IPS-11a (cell line): ENCODE measurements around the gene MICAL3.

Experiments used
- H3K4me3 ChIP-seq: one replicate; pipeline ENCODE4 v1.5.1; 2013; ENCODE audit warnings: low read depth, low read length, control low read depth

The MICAL3 gene

DNA sequence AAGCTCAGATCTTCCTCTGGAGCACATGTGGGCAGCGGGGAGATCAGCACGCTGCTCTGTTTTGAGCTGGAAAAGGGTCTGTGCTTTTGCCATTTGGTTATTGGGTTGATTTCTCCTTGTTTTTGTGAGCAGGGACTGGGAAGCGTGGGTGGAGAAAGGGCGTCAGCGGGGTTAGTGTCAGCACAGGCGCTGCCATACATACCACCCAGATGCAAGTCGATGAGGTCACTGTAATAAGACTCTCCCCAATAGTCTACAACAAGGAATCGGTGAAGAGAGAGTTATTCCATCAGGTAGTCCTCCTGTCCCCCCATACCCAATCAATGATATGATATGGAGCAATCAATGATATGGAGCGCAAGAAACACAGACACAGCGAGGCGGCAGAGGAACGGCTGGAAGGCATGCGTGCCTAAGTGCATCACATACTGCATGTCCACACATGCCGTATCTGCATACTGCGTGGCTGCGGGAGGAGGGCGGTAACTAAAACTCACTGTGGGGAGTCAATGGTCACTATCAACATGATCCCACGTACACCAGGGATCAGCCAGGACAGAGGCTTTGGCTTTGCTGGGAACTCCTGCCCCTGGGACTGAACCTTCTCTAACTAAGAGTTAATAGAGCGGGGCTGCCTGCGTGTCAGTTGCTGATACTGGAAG, 220.6 kb downstream of the MICAL3 start:
- H3K4me3 ChIP-seq, result no peak overlapping the region

DNA sequence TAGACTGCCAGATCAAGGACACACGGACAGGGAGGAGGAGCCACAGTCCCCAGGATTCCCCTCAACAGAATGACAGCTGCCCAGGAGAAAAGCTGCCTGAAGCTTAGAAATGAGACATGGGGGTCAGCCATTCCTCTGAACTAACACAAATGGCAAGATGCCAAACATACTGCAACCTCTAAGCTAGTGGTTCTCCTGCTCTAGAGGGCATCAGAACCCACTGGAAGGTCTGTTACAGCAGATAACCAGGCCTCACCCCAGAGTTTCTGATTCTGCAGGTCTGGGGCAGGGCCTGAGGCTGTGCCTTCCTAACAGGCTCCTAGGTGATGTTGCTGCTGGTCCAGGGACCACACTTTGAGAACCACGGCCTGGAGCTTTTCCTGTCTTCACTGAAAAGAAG, 221.5 kb downstream of the MICAL3 start:
- H3K4me3 ChIP-seq, result no peak overlapping the region

DNA sequence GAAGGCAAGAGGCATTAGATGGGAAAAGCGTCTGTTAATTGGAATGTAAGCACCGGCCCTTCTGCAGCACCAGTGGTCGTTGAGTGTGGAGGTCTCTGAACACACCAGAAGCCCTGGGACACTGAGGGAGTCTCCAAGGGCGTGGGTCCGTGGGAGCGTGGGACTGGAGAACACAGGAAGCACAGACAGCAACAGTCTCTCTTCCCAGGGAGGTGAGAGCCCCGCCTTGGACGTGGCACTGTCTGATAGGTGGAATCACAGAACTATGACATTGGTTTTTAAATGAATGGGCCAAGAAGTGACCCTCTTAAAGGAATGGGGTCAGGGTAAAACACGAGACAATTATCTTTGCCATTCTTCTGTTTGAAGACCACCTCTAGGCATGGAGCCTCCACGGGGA, 221.9 kb downstream of the MICAL3 start:
- H3K4me3 ChIP-seq, result no peak overlapping the region

DNA sequence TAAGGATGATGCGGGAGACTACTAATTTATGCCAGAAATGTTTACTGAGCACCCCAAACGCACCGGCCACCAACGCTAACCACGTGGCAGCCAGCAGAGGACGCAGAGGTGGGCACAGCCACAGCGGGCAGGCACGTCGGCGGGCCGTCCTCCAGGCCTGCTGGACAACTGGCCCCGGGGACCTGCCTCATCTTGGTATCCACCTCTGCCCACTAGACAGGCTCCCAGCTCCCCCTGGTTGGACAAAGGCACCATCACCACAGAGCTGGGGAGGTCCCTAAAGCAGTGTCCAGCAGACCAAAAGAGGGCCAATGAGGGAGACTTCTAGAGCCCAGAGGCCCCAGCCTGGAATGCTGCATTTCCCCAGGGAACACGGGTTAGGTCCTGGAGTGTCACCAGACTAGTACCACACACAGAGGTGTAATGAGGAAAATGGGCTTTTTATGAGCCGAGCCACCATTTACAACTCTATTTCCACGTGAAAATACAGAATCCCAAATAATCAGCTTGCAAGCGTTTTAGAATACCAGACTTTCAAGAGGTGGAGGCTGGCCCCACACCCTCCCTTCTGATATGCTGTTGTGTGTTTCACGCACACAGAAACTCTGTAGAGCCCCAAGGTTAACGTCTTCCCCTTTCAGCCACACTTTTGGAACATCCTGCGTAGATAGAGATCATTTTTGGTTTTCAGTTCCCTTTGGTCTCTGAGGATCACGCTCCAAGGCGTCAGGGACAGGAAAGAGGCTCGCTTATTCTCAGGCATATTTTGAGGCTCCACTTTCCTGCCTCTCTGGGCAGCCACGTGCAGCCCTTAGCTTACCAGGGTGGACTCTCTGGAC, 226.4 kb downstream of the MICAL3 start:
- no peak overlapping the region for H3K4me3 ChIP-seq

DNA sequence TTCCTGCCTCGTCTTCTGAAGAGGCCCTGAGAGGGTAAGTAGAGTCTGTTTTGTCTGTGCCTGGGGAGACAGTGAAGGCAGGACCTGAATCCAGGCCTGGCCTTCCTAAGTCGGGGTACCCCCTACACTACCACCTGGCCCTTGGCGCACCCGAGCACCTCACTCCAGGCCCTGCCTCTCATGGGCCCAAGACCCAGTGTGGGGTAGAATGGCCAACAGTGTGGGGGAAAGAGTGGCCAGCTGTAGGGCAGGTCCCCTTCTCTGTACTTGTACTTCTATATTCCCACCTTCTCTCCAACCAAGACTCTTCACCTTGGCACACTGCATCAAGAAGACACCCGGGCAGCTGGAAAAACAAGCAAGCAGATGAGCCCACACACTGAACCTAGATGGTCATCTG, 227.7 kb downstream of the MICAL3 start:
- H3K4me3 ChIP-seq, result no peak overlapping the region

DNA sequence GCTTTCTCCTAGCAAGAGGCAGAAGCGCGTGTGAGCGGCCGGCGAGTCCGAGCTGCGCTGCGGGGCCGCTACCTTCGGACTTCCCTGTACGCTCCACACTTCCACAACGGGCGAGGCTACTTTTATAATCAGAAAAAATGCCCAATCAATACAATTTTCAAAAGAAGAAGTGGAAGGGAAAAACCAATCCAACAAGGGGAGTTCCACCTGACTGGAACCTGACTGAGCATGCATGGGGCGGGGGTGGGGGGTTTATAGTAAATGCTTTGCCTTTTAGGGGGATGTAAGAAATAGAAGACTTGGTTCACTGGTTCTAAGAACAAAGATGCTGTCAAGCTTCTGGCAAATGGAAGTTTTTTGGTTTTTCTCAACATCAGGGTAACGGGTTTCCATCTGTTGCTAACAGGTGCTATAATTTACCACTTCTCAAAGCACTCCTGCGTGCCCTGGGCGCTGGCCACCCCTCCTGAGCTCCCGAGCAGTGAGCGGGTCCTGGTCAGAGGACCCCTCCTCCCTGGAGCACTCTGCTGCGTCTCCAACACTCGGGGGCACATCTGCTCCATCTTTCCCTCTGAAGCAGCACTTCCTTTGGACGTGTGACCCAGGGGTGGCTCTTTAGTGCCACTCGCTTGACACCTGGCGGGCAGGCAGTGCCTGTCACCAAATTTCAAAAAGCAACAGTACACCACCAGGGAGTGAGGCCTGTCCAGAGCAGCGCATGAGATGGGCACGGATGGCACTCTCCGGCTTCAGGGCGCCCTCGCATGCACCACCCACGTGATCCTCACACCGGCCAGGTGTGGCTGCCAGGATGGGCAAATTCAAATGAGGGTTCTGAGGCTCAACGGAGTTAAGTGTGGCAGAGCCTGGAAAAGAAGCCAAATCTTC, 228.5 kb downstream of the MICAL3 start:
- H3K4me3 ChIP-seq, result no peak overlapping the region

DNA sequence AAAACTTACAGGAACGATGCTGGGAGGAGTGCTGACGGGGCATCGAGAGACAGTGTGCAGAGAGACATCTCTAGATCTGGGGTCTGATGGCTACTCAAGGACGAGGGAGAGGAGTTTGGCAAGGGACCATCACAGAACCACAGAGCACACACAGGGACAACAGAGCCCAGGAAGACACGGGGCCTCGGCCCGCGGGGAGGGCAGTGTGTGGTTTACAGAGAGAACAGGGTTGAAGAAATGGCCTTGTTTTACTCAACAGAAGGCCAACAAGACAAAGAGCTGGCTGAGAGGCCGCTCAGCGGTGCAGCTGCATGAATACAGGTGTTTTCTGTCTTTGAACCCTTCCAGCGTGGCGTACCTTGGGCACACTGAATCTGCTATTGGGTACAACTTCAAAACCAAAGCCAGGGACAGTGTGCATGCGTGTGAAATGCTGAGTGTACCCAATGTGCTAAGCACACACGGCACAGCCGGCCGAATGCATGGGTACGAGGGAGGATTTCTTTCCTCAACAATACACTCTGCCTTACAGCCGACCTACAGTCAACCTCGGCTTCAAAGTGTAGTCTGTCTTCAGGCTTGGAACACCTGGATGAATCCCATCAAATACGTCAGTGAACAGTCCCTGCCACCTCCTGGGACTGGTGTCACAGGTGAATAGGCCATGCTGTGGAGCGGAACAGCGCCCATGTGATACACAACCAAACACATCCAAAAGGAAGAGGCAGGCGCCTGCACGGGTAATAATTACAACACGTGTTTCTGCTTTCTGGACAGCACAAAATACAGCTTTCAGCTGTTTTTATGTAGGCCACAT, 229.4 kb downstream of the MICAL3 start:
- H3K4me3 ChIP-seq, result no peak overlapping the region

DNA sequence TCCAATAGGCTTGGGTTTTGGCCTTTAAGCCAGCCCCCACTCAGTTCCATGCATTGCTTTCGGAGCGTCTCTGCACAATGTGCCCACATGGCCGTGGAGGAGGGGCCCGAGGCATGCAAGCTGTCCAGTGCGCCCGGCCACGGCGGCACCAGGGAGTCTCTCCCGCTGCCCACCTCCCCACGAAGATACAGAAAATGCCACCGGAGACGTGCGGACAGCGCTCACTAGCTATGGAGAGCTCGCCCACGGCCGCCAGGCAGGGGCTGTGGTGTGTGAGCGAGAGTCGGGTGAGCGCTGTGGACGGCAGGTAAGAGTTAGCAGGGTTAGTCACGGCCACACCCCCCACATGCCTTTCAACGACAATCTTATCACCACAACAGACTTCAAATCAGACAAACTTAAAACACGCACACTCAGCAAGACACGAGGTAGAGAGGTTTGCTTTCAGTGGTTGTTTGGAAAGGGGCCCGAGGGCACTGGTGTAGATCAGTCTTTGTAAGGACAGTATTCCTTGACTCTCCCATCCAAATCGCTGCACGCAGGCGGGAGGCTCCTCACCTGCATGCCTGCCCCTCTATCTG, 231.4 kb downstream of the MICAL3 start:
- no peak overlapping the region for H3K4me3 ChIP-seq

DNA sequence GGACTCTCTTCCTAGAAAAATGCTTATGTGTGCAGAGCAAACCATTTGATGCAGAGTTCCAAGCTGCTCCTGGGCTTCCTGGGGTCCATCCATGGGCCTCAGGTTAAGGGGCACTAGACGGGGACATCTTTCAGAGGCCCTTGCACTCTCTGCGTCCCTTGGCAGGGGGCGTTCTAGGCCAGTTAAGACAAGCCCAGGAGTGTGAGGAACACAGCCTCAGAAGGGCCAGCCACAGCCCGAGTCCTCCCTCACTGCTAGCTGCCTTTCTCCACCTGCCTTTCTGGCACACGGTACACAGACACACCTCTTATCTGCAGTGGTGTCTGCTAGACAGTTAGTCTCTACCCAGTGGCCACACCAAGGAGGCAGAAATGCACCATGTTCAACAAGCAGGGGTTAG, 232.1 kb downstream of the MICAL3 start:
- no peak overlapping the region for H3K4me3 ChIP-seq

DNA sequence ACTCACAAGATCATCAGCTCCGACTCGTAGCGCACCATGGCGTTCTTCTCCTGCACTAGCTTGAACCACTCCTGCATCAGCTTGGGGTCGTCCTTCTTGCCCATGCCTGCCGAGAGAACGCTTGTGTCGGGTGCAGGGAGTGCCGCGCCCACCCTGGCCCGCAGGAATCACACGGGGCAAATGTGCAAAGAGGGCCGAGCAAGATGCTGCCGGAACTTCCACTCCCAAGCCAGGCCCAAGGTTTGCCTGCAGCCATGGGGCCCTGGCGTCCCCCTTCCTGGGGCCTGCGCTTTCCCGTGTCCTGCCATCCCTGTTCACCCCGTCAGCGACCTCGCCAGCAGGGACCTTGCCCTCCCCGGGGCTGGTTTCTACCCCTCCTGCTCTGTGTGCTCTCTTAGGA, 233.2 kb downstream of the MICAL3 start:
- no peak overlapping the region for H3K4me3 ChIP-seq

DNA sequence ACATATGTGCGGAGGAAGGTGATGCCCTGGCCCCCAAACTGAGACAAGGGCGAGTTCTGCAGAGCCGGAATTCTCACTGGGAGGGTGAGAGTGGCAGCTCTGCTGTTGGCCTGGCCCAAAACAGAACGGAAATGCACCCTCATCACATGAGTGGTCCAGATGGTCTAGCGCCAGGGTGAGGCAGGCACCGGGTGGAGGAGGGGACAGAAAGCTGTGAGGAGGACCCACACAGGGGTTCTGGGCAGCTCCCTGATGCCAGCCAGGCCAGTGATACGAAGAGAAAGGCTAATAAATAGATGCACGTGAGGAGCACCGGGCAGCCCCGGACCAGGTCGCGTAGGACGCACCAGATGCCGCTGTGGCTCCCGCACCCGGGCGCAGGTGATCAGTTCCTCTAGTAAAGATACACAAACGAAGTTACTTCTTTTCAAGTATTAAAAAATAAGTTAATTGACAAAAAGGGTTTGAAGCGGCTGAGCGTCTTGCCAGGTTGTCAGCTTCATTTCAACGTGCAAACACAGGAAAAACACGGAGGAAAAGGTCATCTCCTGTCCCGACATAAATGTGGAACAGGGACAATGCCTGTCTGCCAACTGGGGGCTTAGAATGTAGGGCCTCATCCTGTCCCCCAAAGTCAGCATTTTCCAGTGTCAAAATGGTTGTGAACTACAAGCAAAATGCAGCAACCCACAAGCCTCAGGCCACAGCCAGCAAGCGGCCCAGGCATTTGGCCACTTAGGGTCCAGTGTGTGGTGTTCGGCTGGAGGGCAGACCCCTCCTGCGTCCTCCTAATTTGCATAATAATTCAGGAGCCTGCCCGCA, 234.8 kb downstream of the MICAL3 start:
- H3K4me3 ChIP-seq, result no peak overlapping the region

DNA sequence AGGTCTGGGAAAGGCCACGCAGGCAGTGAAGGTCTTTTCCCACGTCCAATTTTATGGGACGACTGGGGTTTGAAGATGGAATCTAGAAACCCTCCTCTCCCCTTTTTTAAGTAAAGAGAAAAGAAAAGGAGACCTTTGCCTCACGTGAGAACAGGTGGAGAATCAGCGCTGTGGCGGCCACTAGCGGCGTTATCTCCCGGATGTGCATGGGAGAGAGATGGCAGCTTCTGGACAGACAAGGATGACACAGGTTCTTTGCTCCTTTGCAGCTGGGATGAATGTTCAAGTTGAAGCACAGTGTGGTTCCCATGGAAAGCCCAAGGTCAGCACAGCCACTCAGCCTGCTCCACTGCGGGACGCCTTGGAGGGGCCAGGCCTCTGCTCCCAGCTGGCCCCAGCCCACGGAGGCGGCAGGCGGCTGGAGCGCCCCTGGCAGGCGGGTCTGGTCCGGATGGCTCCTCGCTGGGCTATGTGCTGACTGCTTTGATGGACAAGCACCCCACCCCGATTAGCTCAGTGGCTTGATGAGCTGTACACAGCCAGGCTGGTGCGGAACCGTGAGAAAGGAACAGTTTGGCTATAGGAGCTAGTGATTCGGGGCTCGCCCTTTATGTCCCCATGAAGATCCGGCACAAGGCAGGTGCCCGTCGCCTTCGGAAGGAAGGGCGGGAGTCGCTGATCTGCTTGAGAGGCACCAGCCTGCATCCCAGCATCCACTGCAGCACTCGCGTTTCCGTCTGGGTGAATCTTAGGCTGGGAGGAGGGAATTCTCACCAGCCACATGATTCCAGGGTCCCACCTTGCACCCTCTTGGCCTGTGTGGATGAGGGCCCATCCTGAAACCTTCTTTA, 235.6 kb downstream of the MICAL3 start:
- H3K4me3 ChIP-seq, result no peak overlapping the region

DNA sequence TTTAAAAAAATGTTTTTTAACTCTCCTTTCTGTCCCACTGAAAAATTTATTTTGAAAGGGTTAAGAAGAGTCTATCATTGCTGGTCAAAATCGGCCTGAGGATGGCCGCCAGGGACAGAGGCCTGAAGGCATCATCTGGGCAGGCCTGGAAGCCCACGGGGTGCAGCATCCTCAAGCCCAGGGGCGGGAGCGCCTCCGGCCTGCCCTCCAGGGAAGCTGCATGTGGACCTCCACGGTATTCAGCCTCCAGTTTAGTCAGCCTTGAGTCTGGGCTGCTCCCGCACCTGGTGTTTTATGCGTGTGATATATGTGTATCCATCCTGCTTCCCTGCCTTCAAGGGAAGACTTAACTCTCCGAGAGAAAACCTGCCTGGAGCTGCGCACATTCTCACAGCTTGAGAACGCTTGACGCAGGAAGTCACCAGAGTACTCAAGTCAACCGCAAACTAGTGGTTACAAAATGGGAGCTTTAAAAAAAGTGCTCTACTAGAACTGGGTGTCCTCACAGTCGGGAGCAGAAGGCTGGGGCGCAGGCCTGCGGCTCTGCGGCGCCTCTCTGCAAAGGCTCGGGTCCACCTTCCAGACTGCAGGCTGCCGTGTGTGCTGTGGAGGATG, 236.5 kb downstream of the MICAL3 start:
- no peak overlapping the region for H3K4me3 ChIP-seq

DNA sequence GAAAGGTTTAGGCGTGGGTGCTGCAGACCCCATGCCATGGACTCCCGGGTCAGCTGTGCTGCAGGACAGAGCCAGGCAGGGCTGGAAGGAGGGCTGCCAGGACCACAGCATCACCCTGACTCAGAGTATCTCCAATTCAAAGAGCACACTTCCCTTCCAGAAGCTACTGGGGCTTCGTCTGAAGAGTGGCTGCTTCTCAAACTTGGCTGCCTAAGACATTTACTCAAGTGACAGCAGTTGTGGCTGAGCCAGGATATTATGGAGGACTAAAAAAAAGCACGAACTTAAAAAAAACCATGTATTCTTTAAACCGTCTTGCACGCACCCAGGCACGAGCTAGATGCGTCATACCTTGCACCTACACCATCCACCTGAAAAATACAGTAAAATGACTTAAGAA, 237.1 kb downstream of the MICAL3 start:
- no peak overlapping the region for H3K4me3 ChIP-seq

DNA sequence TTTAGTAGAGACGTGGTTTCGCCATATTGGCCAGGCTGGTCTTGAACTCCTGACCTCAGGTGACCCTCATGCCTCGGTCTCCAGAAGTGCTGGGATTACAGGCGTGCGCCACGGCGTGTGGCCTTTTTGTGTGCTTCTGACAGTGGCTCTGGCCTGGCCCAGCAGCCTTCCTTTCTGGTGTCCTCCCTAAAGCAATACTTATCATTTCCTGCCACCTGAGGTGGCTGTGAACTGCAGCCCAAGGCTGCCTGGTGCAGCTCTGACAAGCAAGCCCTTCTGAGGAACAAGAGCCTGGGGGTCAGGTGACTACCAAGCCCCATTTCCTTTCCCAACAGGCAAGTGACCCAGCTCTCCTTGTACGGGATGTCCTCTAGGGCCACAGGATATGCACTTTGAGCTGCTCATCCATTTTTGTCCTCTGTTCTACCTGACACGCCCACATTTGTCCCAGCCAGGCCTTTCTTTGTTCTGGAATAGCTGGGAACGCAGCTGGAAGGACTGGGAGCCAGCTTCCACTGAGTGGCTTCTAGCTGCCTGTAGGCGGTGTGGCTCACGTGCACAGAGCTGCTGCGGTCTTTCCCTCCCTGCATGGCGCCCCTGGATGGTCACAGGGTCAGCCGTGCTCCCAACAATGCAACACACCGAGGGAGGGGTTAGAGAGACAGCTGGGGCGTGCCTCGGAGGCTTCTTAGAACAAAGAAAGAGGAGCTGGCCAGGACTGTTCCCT, 237.8 kb downstream of the MICAL3 start:
- H3K4me3 ChIP-seq, result no peak overlapping the region

DNA sequence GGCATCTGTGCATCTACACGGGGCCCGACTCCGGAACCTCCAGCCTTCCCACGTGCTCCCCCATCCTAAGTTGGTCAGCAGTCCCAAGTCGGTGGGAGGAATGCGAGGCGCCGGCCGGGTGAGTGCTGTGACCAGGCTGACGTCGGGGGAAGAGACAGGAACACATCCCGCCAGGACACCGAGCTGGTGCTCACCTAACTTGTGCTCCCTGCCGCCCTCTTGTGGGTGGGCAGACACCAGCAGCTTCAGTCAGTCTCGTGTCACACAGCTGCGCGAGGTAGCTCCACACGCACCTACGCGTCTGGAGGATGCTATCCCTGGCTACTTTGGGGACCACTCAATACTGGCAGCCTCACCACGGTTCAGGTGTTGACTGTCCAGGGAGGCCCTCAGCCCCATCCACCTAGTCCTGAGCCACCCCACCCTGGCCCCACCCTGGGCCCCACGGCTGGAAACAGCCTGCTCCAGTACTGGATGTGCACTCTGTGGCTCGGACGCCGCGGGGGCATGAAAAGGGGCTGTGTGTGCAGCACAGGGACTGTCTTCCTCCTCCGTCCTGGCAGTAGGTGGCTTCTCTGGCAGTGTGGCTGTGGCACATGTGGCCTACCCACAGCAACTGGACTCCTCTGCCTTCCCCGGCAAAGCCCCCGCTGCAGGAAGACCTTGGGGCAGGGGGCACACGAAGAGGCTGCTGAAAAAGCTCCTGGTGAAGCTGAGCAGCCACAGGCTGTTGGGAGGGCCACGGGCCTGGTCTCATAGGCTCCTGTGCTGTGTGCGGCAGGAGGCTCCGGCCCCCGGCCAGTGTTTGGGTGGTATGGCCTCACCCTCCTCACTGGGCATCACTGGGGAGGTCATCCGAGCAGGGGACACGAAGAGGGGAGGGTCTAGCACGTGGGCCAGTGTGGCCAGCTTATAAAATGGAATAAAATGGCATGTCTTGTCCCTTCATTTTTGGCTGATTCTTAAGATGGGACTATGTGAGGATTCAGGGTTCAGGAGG, 238.9 kb downstream of the MICAL3 start:
- H3K4me3 ChIP-seq, result no peak overlapping the region
